ENCODE results near the gene SUSD4. TPM values are rescaled to one million over a fixed set of nuclear protein-coding genes. Genes with fewer than 3 reads are reported as not detected.

The SUSD4 gene
- total RNA-seq, 1 experiment from 2014 or later = 31.4 TPM

DNA sequence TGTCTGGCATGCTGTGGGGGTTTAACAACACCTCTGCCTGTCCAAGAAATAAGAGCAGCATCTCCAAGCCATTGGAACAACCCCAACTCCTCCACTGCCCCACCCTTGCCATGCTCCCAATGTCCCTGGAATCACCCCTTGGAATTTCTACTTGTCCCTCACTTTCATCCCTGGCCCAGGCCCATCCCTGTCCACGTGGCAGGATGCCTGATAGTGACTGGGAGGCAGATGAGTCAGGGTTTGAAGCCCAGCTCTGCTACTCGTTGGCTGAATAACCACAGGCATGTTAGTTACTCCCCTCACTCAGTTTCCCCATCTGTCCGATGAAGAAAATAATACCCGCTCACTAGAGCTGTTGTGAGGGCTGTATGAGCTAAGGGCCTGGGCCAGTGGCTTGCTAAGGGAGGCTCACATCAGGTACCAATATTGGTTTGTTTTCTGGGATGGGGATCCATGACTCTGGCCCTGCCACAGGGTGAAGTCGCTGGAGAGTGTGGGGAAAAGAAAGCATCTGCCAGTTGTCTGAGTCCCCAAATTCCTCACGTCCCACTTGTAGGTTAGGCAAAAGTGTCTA lies 121.5 kb downstream of the SUSD4 start:
- Mint-ChIP-seq H3K4me3 (ENCODE audit: unreplicated experiment) (no peak overlapping the region), H3K27me3 (ENCODE audit: insufficient read depth, unreplicated experiment) (no peaks in the 10 kb centered on the region), H3K27ac (ENCODE audit: unreplicated experiment) (no peak overlapping the region), H3K4me1 (ENCODE audit: low read depth, unreplicated experiment) (peaks cover 16% of the 10 kb centered on the region), H3K9me3 (ENCODE audit: unreplicated experiment) (peaks cover 32% of the 10 kb centered on the region), H3K36me3 (ENCODE audit: insufficient read depth, unreplicated experiment) (peaks cover 6% of the 10 kb centered on the region)
- Histone ChIP-seq H3K27me3 (replicated peaks; ENCODE audit: control insufficient read depth, insufficient read depth, low read length) (no peaks in the 10 kb centered on the region), H3K9me3 (peaks cover 2% of the 10 kb centered on the region; the same call in 1 of the 2 replicates), H3K36me3 (ENCODE audit: control insufficient read depth, insufficient read depth, low read length) (no peaks in the 10 kb centered on the region), H3K4me1 (peaks cover 18% of the 10 kb centered on the region), H3K4me3 (ENCODE audit: low read depth, low read length) (no peak overlapping the region)
- DNase-seq = no peak
- ChIA-PET CTCF (interaction anchor here (0.6 kb wide), 1 partner anchor 33 kb away, joined by 3 read pairs; no protein-coding TSS in a partner anchor), POLR2A (no interaction called here)
- no TSS peak for BruUV-seq (replicated peaks)
- intact Hi-C loops (cut with micrococcal nuclease; ENCODE audit: unreplicated experiment) = loop anchor here (5.0 kb wide), 1 partner anchor 45 kb away; no protein-coding TSS in a partner anchor
- TF ChIP-seq, protein P1, sequence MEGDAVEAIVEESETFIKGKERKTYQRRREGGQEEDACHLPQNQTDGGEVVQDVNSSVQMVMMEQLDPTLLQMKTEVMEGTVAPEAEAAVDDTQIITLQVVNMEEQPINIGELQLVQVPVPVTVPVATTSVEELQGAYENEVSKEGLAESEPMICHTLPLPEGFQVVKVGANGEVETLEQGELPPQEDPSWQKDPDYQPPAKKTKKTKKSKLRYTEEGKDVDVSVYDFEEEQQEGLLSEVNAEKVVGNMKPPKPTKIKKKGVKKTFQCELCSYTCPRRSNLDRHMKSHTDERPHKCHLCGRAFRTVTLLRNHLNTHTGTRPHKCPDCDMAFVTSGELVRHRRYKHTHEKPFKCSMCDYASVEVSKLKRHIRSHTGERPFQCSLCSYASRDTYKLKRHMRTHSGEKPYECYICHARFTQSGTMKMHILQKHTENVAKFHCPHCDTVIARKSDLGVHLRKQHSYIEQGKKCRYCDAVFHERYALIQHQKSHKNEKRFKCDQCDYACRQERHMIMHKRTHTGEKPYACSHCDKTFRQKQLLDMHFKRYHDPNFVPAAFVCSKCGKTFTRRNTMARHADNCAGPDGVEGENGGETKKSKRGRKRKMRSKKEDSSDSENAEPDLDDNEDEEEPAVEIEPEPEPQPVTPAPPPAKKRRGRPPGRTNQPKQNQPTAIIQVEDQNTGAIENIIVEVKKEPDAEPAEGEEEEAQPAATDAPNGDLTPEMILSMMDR (IDR thresholded peaks at IDR 0.05; ENCODE audit: insufficient read depth in 1 of 2, low read depth in 1 of 2, low read length in 1 of 2, severe bottlenecking in 1 of 2, unreplicated experiment in 1 of 2) = no peak

DNA sequence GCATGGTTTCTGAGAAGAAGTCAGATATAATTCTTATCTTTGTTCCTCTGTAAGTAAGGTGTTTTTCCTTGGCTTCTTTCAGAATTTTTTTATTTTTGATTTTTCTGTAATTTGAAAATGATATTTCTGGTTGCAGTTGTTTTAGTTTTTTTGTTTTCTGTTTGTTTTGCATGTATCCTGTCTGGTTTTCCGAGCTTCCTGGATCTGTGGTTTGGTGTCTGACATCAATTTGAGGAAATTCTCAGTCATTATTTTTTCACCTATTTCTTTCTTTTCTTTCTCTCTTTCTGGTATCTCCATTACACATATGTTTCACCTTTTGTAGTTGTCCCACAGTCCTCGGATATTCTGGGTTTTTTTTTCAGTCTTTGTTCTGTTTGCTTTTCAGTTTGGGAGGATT lies 123.9 kb downstream of the SUSD4 start:
- H3K4me1 Mint-ChIP-seq (ENCODE audit: low read depth, unreplicated experiment) = peaks cover 16% of the 10 kb centered on the region
- H3K36me3 Mint-ChIP-seq (ENCODE audit: insufficient read depth, unreplicated experiment) = peaks cover 6% of the 10 kb centered on the region
- POLR2A ChIA-PET = no interaction called here
- intact Hi-C loops (cut with micrococcal nuclease; ENCODE audit: unreplicated experiment) = loop anchor here (5.0 kb wide), 1 partner anchor 43 kb away; no protein-coding TSS in a partner anchor
- no peaks in the 10 kb centered on the region for H3K36me3 ChIP-seq (ENCODE audit: control insufficient read depth, insufficient read depth, low read length)
- no peaks in the 10 kb centered on the region for H3K27me3 Mint-ChIP-seq (ENCODE audit: insufficient read depth, unreplicated experiment)
- H3K4me3 ChIP-seq (ENCODE audit: low read depth, low read length) = no peak overlapping the region
- H3K4me1 ChIP-seq = peaks cover 18% of the 10 kb centered on the region
- TF ChIP-seq, protein P1 (IDR thresholded peaks at IDR 0.05; ENCODE audit: insufficient read depth in 1 of 2, low read depth in 1 of 2, low read length in 1 of 2, severe bottlenecking in 1 of 2, unreplicated experiment in 1 of 2) = no peak
- H3K9me3 Mint-ChIP-seq (ENCODE audit: unreplicated experiment) = peaks cover 45% of the 10 kb centered on the region
- BruUV-seq (replicated peaks) = no TSS peak
- no peak overlapping the region for H3K4me3 Mint-ChIP-seq (ENCODE audit: unreplicated experiment)
- H3K27me3 ChIP-seq (replicated peaks; ENCODE audit: control insufficient read depth, insufficient read depth, low read length) = no peaks in the 10 kb centered on the region
- DNase-seq = no peak
- H3K9me3 ChIP-seq = peaks cover 17% of the 10 kb centered on the region; the same call in 1 of the 2 replicates
- H3K27ac Mint-ChIP-seq (ENCODE audit: unreplicated experiment) = no peak overlapping the region
- CTCF ChIA-PET = no interaction called here

DNA sequence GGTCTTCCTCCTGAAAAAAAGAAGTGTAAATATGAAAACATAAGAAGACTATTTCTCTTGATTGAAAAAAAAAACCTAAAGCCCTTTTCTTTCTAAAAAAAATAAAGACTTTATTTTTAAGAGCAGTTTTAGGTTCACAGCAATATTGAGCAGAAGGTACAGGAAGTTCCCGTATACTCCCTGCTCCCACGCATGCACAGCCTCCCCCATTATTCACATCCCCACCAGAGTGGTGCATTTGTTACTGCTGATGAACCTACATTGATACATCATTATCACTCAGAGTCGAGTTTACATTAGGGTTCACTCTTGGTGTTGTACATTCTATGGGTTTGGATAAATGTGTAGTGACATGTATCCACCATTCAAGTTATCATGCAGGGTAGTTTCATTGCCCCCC lies 128.9 kb downstream of the SUSD4 start:
- Histone ChIP-seq H3K4me3 (ENCODE audit: low read depth, low read length) (no peak overlapping the region), H3K9me3 (peaks cover 17% of the 10 kb centered on the region; the same call in 1 of the 2 replicates), H3K27me3 (replicated peaks; ENCODE audit: control insufficient read depth, insufficient read depth, low read length) (no peaks in the 10 kb centered on the region), H3K36me3 (ENCODE audit: control insufficient read depth, insufficient read depth, low read length) (no peaks in the 10 kb centered on the region), H3K4me1 (peaks cover 15% of the 10 kb centered on the region)
- intact Hi-C loops (cut with micrococcal nuclease; ENCODE audit: unreplicated experiment) = no loop called here
- CTCF ChIA-PET = no interaction called here
- no peaks in the 10 kb centered on the region for H3K27me3 Mint-ChIP-seq (ENCODE audit: insufficient read depth, unreplicated experiment)
- no peak for DNase-seq
- TF ChIP-seq, protein P1 (IDR thresholded peaks at IDR 0.05; ENCODE audit: insufficient read depth in 1 of 2, low read depth in 1 of 2, low read length in 1 of 2, severe bottlenecking in 1 of 2, unreplicated experiment in 1 of 2) = no peak
- POLR2A ChIA-PET = no interaction called here
- H3K9me3 Mint-ChIP-seq (ENCODE audit: unreplicated experiment) = peaks cover 39% of the 10 kb centered on the region
- no TSS peak for BruUV-seq (replicated peaks)
- no peak overlapping the region for H3K4me3 Mint-ChIP-seq (ENCODE audit: unreplicated experiment)
- H3K36me3 Mint-ChIP-seq (ENCODE audit: insufficient read depth, unreplicated experiment) = peaks cover 1% of the 10 kb centered on the region
- H3K27ac Mint-ChIP-seq (ENCODE audit: unreplicated experiment) = no peak overlapping the region
- H3K4me1 Mint-ChIP-seq (ENCODE audit: low read depth, unreplicated experiment) = peaks cover 22% of the 10 kb centered on the region

Data from Caco-2 (cell line).